HG03175 (cell line): ENCODE measurements around the gene PLEKHA6.

Experiments
- ATAC-seq: cut with Tn5 transposase; IDR thresholded peaks from one replicate; pipeline ENCODE4 v1.9.1; 2021; ENCODE audit warnings: mild to moderate bottlenecking, moderate library complexity; ENCODE audit not compliant: unreplicated experiment

Gene PLEKHA6

GRCh38 chr1:204382714-204383083 is 23.0 kb upstream of the PLEKHA6 start:
- ATAC-seq = no peak

GRCh38 chr1:204380293-204380831 is 20.6 kb upstream of the PLEKHA6 start:
- no peak for ATAC-seq

GRCh38 chr1:204377800-204378668 is 18.3 kb upstream of the PLEKHA6 start:
- no peak for ATAC-seq

- no peak for ATAC-seq
Observed at GRCh38 chr1:204376919-204377799, 17.4 kb upstream of the PLEKHA6 start.

GRCh38 chr1:204376465-204376864 is 16.7 kb upstream of the PLEKHA6 start:
- no peak for ATAC-seq

- ATAC-seq = no peak
Observed at GRCh38 chr1:204373911-204374310, 14.2 kb upstream of the PLEKHA6 start.

- ATAC-seq = no peak
Observed at GRCh38 chr1:204370176-204370575, 10.4 kb upstream of the PLEKHA6 start.

- ATAC-seq = no peak
Observed at GRCh38 chr1:204368996-204369726, 9.4 kb upstream of the PLEKHA6 start.

- no peak for ATAC-seq
Observed at GRCh38 chr1:204367956-204368355, 8.2 kb upstream of the PLEKHA6 start.

GRCh38 chr1:204367193-204367858 is 7.6 kb upstream of the PLEKHA6 start:
- no peak for ATAC-seq

GRCh38 chr1:204366759-204367158 is 7.0 kb upstream of the PLEKHA6 start:
- no peak for ATAC-seq

GRCh38 chr1:204363335-204364114 is 3.8 kb upstream of the PLEKHA6 start:
- ATAC-seq = peak; percentile 54

- no peak for ATAC-seq
Observed at GRCh38 chr1:204362984-204363334, 3.2 kb upstream of the PLEKHA6 start.

- no peak for ATAC-seq
Observed at GRCh38 chr1:204361781-204362180, 2.1 kb upstream of the PLEKHA6 start.

GRCh38 chr1:204361341-204361771 is 1.6 kb upstream of the PLEKHA6 start:
- no peak for ATAC-seq

- ATAC-seq = no peak
Observed at GRCh38 chr1:204360314-204360713, 585 bp upstream of the PLEKHA6 start.

GRCh38 chr1:204359131-204359473 is 627 bp downstream of the PLEKHA6 start:
- ATAC-seq = no peak

- ATAC-seq = no peak
Observed at GRCh38 chr1:204358605-204359004, 1.1 kb downstream of the PLEKHA6 start.

- no peak for ATAC-seq
Observed at GRCh38 chr1:204357551-204358490, 1.9 kb downstream of the PLEKHA6 start.
